ENCODE results near the gene CEP120.

The CEP120 gene

DNA sequence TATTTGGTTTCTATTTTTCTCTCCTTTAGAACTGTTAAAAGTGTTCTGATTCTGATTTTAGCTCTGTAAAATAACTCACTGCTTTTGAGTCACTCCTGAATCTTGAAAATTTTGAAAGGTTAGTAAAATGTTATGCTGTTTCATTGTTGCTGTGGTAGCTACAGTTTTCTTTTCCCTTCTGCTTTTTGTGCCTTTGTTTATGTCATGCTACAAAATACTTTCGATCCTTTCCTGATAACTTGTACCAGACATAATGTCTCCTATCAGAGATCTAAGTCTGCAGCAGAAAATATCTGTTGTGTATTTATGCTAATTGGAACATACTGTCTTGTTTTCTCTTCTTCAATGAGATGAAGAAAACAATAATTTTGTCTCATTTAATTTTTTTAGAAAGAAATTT lies 26.9 kb upstream of the CEP120 start:
- no peak for TF ChIP-seq CTCF (IDR thresholded peaks at IDR 0.05; ENCODE audit: control insufficient read depth, insufficient read depth, low read depth, low read length, missing control alignments)
- DNase-seq (ENCODE audit: low read depth): no peak
- H3K4me3 ChIP-seq (ENCODE audit: control insufficient read depth, low read depth, low read length): no peak overlapping the region

DNA sequence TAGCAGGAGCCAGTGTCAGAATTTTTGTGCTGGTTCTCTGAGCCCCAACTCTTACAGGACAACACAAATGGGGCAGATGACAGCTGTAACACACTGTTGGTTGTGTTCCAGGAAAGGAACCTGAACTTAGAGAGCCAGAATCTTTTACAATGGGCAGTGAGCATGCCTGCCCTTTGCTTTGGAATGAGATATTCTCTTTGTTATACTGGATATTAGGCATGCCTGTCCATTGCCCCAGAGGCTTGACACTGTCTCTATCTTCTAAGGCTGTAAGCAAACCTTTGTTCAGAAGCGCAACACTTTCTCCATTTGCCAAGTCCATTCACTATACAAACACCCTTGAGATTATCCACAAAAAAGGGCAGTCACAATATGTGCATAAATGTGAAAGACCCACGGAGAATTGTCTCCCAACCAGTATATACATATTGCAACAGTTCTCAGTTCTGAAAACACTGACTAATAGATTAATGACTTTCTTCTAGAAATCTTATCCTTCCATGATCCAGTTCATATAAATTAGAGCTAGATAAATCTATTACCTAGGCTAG lies 26.3 kb upstream of the CEP120 start:
- DNase-seq (ENCODE audit: low read depth): no peak
- no peak for TF ChIP-seq CTCF (IDR thresholded peaks at IDR 0.05; ENCODE audit: control insufficient read depth, insufficient read depth, low read depth, low read length, missing control alignments)
- H3K4me3 ChIP-seq (ENCODE audit: control insufficient read depth, low read depth, low read length): no peak overlapping the region

GRCh38 chr5:123448743-123449142 lies 25.5 kb upstream of the CEP120 start:
- no peak overlapping the region for H3K4me3 ChIP-seq (ENCODE audit: control insufficient read depth, low read depth, low read length)
- no peak for TF ChIP-seq CTCF (IDR thresholded peaks at IDR 0.05; ENCODE audit: control insufficient read depth, insufficient read depth, low read depth, low read length, missing control alignments)
- DNase-seq (ENCODE audit: low read depth): no peak

DNA sequence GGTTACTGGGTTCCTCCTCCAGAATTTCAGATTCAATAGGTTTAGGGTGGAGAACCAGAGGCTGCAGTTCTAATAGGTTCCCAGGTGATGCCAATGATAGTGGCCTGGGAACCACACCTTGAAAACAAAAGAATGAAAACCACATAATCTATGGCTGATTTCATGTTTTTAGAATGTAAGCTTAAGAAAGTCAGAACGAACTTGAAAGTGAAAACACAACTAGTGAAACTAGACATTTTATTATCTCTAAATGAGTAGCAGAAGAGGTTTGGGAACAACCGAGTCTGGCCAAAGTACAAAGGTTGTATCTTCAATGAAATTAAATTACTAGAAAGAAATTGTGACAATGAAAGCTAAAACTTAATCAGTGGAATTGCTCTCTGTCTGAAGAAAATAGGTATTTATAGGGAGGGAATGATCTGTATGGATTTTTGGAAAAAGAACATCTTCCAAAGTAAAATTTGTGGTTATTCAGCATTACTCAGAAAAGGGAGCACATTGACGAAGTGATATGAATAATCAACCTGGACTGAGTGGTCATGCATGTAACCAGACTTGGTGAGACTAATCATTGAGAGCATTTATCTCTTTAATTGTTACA lies 24.9 kb upstream of the CEP120 start:
- no peak overlapping the region for H3K4me3 ChIP-seq (ENCODE audit: control insufficient read depth, low read depth, low read length)
- TF ChIP-seq CTCF (IDR thresholded peaks at IDR 0.05; ENCODE audit: control insufficient read depth, insufficient read depth, low read depth, low read length, missing control alignments): no peak

DNA sequence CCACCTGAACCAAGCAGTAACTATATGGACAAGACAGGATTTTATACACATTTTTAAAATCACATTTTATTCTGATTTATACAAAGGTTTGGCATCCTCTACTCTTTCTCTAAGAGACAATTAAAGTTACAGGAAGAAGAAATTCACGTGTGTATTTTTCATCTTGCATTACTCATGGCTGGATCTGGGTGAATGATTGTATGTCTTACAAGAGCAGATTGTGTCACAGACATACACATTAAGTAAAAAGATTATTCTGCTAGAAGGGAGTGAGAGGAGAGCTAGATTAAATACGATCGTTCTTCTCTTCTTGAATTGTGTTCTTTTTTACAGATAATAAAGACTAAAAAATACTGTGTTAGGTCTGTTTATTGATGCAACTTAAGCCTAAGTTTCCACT lies 20.8 kb upstream of the CEP120 start:
- H3K4me3 ChIP-seq (ENCODE audit: control insufficient read depth, low read depth, low read length): no peak overlapping the region
- no peak for DNase-seq (ENCODE audit: low read depth)

More for the DNA sequence above, 24.9 kb upstream of the CEP120 start:
- DNase-seq (ENCODE audit: low read depth): no peak

GRCh38 chr5:123441408-123441807 lies 18.2 kb upstream of the CEP120 start:
- no peak overlapping the region for H3K4me3 ChIP-seq (ENCODE audit: control insufficient read depth, low read depth, low read length)
- no peak for TF ChIP-seq CTCF (IDR thresholded peaks at IDR 0.05; ENCODE audit: control insufficient read depth, insufficient read depth, low read depth, low read length, missing control alignments)
- DNase-seq (ENCODE audit: low read depth): no peak

More for the DNA sequence above, 20.8 kb upstream of the CEP120 start:
- TF ChIP-seq CTCF (IDR thresholded peaks at IDR 0.05; ENCODE audit: control insufficient read depth, insufficient read depth, low read depth, low read length, missing control alignments): no peak
